ENCODE data around the gene GPR61.

- TF ChIP-seq CTCF (IDR thresholded peaks at IDR 0.05): no peak
- TF ChIP-seq EP300 (IDR thresholded peaks at IDR 0.05): no peak
These were observed 11.0 kb upstream of the GPR61 start for GRCh38 chr1:109528712-109529111.

All from tibial nerve (tissue), 4 donors.